HepG2 (cell line): ENCODE results near the gene PDHX. TPM values are rescaled to one million over a fixed set of nuclear protein-coding genes. Genes with fewer than 3 reads are reported as not detected.

Experiments used
- ATAC-seq: fragments of 200-7000 bp; cut with Tn5 transposase; 3 replicates; pipeline ENCODE4 v1.9.1; 2020; ENCODE audit warnings: mild to moderate bottlenecking, moderate library complexity
- BruUV-seq: library from RNA; stranded (reverse); fragments of 400-500 nt; replicated peaks from 2 replicates; lab custom pipeline; 2021; lab: Mats Ljungman, UMichigan
- CTCF ChIA-PET: fragments of 300-600 bp; formaldehyde crosslinking; extraction: SDS; loops from one replicate; lab custom pipeline; 2021; ENCODE audit warnings: low total read pairs, inconsistent platforms, low intra/inter-chr PET ratio; lab: Yijun Ruan, JAX
- POLR2A ChIA-PET: fragments of 350-600 bp; sonication (Branson Sonifier 250); formaldehyde crosslinking; loops from one replicate; lab custom pipeline; 2020; ENCODE audit warnings: antibody characterized with exemption, inconsistent platforms; lab: Yijun Ruan, JAX
- DNase-seq: peaks from one replicate; pipeline ENCODE4 v3.0.0-alpha.2; 2015; ENCODE audit warnings: low spot score
- FAIRE-seq: peaks from 3 replicates; lab custom pipeline; 2011; peaks lifted over from hg19 to GRCh38; lab: Jason Lieb, UNC
- H2AFZ ChIP-seq: one replicate; pipeline ENCODE4 v1.6.1; 2011; ENCODE audit warnings: low read length, inconsistent platforms
- H3K27ac ChIP-seq: fragments of 300-600 bp; 3 replicates; pipeline ENCODE4 v1.8.0; 2011; ENCODE audit warnings: mixed run types, mild to moderate bottlenecking, mixed read lengths, low read length, inconsistent platforms; ENCODE audit not compliant: insufficient read depth; ENCODE audit errors: extremely low read length
- H3K27me3 ChIP-seq, 2 experiments: fragments of 200-600 bp in 1 of 2; 2 replicates in 1 of 2; 3 replicates in 1 of 2; pipeline versions ENCODE4 v1.6.0 to v1.8.0; 2011; ENCODE audit warnings: low read length in 2 of 2, mild to moderate bottlenecking in 2 of 2, moderate library complexity in 2 of 2, inconsistent platforms in 1 of 2; ENCODE audit not compliant: insufficient read depth in 2 of 2, control insufficient read depth in 1 of 2
- H3K36me3 ChIP-seq, 2 experiments: fragments of 200-600 bp in 1 of 2; replicated peaks in 1 of 2; 2 replicates in 1 of 2; 3 replicates in 1 of 2; pipeline versions ENCODE4 v1.5.1 to v1.8.0; 2011; ENCODE audit warnings: low read length in 2 of 2, inconsistent platforms in 1 of 2; ENCODE audit not compliant: insufficient read depth in 2 of 2, control insufficient read depth in 1 of 2
- H3K4me1 ChIP-seq: 2 replicates; pipeline ENCODE4 v1.5.1; 2012; ENCODE audit warnings: low read length, inconsistent platforms; ENCODE audit not compliant: insufficient read depth
- H3K4me2 ChIP-seq: 2 replicates; pipeline ENCODE4 v1.6.0; 2011; ENCODE audit warnings: low read depth, low read length, inconsistent platforms
- H3K4me3 ChIP-seq, 3 experiments: fragments of 200-600 bp in 1 of 3; sonication (generic), shearing (Covaris generic) in 1 of 3; replicated peaks in 1 of 3; 2 replicates each; pipeline ENCODE4 v1.5.1; 2011 to 2016; ENCODE audit warnings: low read length in 3 of 3, inconsistent platforms in 2 of 3, low read depth in 2 of 3, mild to moderate bottlenecking in 2 of 3, control low read depth in 1 of 3, mixed read lengths in 1 of 3; ENCODE audit not compliant: insufficient read depth in 1 of 3
- H3K79me2 ChIP-seq: one replicate; pipeline ENCODE4 v1.6.1; 2011; ENCODE audit warnings: low read length, inconsistent platforms; ENCODE audit not compliant: insufficient read depth
- H3K9ac ChIP-seq: 2 replicates; pipeline ENCODE4 v1.6.0; 2011; ENCODE audit warnings: mild to moderate bottlenecking, low read depth, low read length, inconsistent platforms; ENCODE audit not compliant: insufficient read depth
- H3K9me3 ChIP-seq: 2 replicates; pipeline ENCODE4 v1.5.1; 2012; ENCODE audit warnings: mild to moderate bottlenecking, low read length
- H4K20me1 ChIP-seq: 2 replicates; pipeline ENCODE4 v1.6.0; 2011; ENCODE audit warnings: inconsistent platforms, mild to moderate bottlenecking, low read length, moderate library complexity; ENCODE audit not compliant: insufficient read depth
- TCF12 ChIP-seq, 2 experiments: fragments of 450-650 bp in 1 of 2; sonication (generic) in 1 of 2; formaldehyde crosslinking in 1 of 2; IDR thresholded peaks; 2 replicates each; pipeline versions ENCODE4 v1.6.1 to v1.8.0; 2017 to 2022; ENCODE audit warnings: antibody characterized with exemption in 1 of 2, mild to moderate bottlenecking in 1 of 2, missing genetic modification reagents in 1 of 2, moderate library complexity in 1 of 2
- WGBS: methylation state at CpG from one replicate; pipeline ENCODE4 v1.1.6; 2017; ENCODE audit warnings: low lambda C conversion rate; 5-methylcytosine and 5-hydroxymethylcytosine counted together
- in situ Hi-C: cut with HindIII; loops from 2 replicates; pipeline ENCODE4 v1.10.0; 2017; ENCODE audit warnings: low pct_unique_long_range_greater_than_20kb; ENCODE audit not compliant: extremely low pct_ligation_motif_present
- intact Hi-C: fragments of 100-400 bp; cut with micrococcal nuclease; formaldehyde crosslinking; loops from one replicate; pipeline ENCODE4 v1.10.0; 2022; ENCODE audit not compliant: unreplicated experiment
- polyA plus RNA-seq, 8 experiments: library from polyadenylated mRNA; depleted of rRNA in 3 of 8; stranded (reverse) in 7 of 8; unstranded in 1 of 8; fragments of >200 nt; fragmentation: Illumina TruSeq in 4 of 8; extraction: Trizol in 4 of 8; gene quantifications; 2 replicates each; pipeline versions ENCODE4 v1.2.1 to v1.2.3, GENCODE V29; 2011 to 2016; ENCODE audit warnings: low read depth in 4 of 8, missing spikeins in 1 of 8, mixed read lengths in 1 of 8; ENCODE audit not compliant: insufficient read depth in 1 of 8
- total RNA-seq, 5 experiments: library from RNA; depleted of rRNA; stranded (reverse); fragments of >200 nt; fragmentation: Illumina TruSeq; extraction: Trizol; gene quantifications; 2 replicates each; pipeline ENCODE4 v1.2.3, GENCODE V29; 2016; ENCODE audit warnings: low read depth in 1 of 5
- TF ChIP-seq, protein P1 (sequence below): sonication (generic); formaldehyde crosslinking; IDR thresholded peaks from 2 replicates; pipeline ENCODE4 v1.4.0; 2020; ENCODE audit warnings: missing genetic modification reagents, low read depth, mild to moderate bottlenecking, borderline replicate concordance
- TF ChIP-seq, protein P2 (sequence below): sonication (generic); formaldehyde crosslinking; conservative IDR thresholded peaks from 2 replicates; pipeline ENCODE4 v1.4.0; 2020; ENCODE audit warnings: missing genetic modification reagents
- TF ChIP-seq, protein P3 (sequence below): IDR thresholded peaks from 2 replicates; pipeline ENCODE4 v1.6.1; 2016; ENCODE audit warnings: low read depth, missing genetic modification reagents, missing compliant biosample characterization
- TF ChIP-seq, protein P4 (sequence below): IDR thresholded peaks from 2 replicates; pipeline ENCODE4 v1.6.1; 2016; ENCODE audit warnings: low read depth, borderline replicate concordance

The PDHX gene
- total and polyA plus RNA-seq, 2 of the 13 experiments (the other 11 are each of a cell fraction or from before 2014, with no cell fraction given): 41.0 to 73.8 TPM

DNA sequence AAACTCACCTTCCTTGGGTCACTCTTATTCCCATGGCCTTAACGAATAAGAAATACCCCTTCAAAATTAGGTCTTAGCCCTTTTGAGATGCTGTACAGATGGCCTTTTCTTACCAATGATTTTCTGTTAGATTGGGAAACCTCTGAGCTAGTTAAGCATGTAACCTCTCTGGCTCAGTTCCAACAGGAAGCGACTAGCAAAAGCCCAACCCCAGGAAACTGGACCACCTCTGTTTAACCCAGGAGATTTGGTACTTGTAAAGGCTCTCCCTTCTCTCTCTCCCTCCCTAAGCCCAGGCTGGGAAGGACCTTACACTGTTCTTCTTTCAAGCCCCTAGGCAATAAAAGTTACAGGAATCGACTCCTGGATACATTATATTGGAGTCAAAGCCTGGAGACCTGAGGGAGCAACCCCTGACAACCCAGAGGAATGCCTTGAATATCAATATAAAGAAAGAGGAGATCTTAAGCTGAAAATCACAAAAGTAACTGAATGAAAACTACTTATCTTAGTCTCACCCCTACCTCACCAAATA is 11.9 kb upstream of the PDHX start:
- DNase-seq: no peak

More for the DNA sequence above, 11.9 kb upstream of the PDHX start:
- Histone ChIP-seq H3K4me2 (no peak overlapping the region), H3K27me3 (no peaks in the 10 kb centered on the region), H3K79me2 (peaks cover 4% of the 10 kb centered on the region), H3K4me1 (peaks cover 24% of the 10 kb centered on the region), H3K27ac (no peak overlapping the region), H4K20me1 (no peaks in the 10 kb centered on the region), H2AFZ (no peak overlapping the region), H3K9ac (no peak overlapping the region), H3K9me3 (no peaks in the 10 kb centered on the region), H3K36me3 (no peaks in the 10 kb centered on the region; a peak in 1 of 5 replicates), H3K4me3 (no peak overlapping the region)
- intact Hi-C loops (no loop called here), in situ Hi-C loops (loop anchor here (25.0 kb wide), 1 partner anchor 742 kb away; no protein-coding TSS in a partner anchor)
- ATAC-seq (no peak), FAIRE-seq (no peak)
- ChIA-PET CTCF (no interaction called here), POLR2A (no interaction called here)
- WGBS: 89% methylated on average over 3 of the region's 3 CpGs
- BruUV-seq: no TSS peak
- TF ChIP-seq, protein P1, sequence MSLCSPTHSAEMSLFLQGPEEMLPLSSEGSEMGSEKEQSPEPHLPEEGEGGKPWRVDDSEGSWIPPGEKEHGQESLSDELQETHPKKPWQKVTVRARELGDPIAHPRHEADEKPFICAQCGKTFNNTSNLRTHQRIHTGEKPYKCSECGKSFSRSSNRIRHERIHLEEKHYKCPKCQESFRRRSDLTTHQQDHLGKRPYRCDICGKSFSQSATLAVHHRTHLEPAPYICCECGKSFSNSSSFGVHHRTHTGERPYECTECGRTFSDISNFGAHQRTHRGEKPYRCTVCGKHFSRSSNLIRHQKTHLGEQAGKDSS (CRISPR knock-in tag): no peak
- TF ChIP-seq, protein P2, sequence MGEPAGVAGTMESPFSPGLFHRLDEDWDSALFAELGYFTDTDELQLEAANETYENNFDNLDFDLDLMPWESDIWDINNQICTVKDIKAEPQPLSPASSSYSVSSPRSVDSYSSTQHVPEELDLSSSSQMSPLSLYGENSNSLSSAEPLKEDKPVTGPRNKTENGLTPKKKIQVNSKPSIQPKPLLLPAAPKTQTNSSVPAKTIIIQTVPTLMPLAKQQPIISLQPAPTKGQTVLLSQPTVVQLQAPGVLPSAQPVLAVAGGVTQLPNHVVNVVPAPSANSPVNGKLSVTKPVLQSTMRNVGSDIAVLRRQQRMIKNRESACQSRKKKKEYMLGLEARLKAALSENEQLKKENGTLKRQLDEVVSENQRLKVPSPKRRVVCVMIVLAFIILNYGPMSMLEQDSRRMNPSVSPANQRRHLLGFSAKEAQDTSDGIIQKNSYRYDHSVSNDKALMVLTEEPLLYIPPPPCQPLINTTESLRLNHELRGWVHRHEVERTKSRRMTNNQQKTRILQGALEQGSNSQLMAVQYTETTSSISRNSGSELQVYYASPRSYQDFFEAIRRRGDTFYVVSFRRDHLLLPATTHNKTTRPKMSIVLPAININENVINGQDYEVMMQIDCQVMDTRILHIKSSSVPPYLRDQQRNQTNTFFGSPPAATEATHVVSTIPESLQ (CRISPR knock-in tag): no peak
- TF ChIP-seq, protein P3, sequence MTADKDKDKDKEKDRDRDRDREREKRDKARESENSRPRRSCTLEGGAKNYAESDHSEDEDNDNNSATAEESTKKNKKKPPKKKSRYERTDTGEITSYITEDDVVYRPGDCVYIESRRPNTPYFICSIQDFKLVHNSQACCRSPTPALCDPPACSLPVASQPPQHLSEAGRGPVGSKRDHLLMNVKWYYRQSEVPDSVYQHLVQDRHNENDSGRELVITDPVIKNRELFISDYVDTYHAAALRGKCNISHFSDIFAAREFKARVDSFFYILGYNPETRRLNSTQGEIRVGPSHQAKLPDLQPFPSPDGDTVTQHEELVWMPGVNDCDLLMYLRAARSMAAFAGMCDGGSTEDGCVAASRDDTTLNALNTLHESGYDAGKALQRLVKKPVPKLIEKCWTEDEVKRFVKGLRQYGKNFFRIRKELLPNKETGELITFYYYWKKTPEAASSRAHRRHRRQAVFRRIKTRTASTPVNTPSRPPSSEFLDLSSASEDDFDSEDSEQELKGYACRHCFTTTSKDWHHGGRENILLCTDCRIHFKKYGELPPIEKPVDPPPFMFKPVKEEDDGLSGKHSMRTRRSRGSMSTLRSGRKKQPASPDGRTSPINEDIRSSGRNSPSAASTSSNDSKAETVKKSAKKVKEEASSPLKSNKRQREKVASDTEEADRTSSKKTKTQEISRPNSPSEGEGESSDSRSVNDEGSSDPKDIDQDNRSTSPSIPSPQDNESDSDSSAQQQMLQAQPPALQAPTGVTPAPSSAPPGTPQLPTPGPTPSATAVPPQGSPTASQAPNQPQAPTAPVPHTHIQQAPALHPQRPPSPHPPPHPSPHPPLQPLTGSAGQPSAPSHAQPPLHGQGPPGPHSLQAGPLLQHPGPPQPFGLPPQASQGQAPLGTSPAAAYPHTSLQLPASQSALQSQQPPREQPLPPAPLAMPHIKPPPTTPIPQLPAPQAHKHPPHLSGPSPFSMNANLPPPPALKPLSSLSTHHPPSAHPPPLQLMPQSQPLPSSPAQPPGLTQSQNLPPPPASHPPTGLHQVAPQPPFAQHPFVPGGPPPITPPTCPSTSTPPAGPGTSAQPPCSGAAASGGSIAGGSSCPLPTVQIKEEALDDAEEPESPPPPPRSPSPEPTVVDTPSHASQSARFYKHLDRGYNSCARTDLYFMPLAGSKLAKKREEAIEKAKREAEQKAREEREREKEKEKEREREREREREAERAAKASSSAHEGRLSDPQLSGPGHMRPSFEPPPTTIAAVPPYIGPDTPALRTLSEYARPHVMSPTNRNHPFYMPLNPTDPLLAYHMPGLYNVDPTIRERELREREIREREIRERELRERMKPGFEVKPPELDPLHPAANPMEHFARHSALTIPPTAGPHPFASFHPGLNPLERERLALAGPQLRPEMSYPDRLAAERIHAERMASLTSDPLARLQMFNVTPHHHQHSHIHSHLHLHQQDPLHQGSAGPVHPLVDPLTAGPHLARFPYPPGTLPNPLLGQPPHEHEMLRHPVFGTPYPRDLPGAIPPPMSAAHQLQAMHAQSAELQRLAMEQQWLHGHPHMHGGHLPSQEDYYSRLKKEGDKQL (CRISPR knock-in tag): no peak
- TF ChIP-seq, protein P4, sequence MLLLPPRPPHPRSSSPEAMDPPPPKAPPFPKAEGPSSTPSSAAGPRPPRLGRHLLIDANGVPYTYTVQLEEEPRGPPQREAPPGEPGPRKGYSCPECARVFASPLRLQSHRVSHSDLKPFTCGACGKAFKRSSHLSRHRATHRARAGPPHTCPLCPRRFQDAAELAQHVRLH (CRISPR knock-in tag): no peak
- no peak for TF ChIP-seq TCF12 (IDR thresholded peaks at IDR 0.05)
- no peak for TF ChIP-seq TCF12 (CRISPR knock-in tag; IDR thresholded peaks at IDR 0.05)
- TF ChIP-seq, all 625 proteins: peak for 0
